ENCODE data around the gene CAMK2G.

Gene CAMK2G

DNA sequence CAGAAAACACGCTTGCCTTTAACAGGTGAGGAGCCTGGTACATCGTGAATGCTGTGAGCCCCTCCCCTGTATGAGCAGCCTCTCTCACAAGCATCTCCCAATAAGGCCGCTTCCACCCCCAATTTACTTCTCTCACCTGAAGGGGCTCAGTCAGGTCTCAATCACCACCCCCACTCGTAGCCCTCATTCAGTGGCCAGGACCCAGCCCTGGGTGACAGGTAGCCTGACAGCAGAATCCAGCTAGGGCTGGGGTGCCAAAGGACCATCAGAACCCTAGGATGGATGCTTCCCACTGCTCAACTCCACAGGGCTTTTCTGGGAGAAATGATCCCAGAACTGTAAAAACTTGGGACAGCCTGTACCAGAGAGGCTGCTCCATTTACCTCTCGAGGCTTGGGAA, 56.5 kb downstream of the CAMK2G start:
- in situ Hi-C loops (cut with MboI; ENCODE audit: low sequenced_read_pairs, unreplicated experiment) = no loop called here
- TF ChIP-seq CTCF (IDR thresholded peaks at IDR 0.05; ENCODE audit: borderline replicate concordance, control extremely low read depth, extremely low read depth, insufficient read depth, missing control alignments) = no peak
- no peak for DNase-seq (ENCODE audit: low spot score)

DNA sequence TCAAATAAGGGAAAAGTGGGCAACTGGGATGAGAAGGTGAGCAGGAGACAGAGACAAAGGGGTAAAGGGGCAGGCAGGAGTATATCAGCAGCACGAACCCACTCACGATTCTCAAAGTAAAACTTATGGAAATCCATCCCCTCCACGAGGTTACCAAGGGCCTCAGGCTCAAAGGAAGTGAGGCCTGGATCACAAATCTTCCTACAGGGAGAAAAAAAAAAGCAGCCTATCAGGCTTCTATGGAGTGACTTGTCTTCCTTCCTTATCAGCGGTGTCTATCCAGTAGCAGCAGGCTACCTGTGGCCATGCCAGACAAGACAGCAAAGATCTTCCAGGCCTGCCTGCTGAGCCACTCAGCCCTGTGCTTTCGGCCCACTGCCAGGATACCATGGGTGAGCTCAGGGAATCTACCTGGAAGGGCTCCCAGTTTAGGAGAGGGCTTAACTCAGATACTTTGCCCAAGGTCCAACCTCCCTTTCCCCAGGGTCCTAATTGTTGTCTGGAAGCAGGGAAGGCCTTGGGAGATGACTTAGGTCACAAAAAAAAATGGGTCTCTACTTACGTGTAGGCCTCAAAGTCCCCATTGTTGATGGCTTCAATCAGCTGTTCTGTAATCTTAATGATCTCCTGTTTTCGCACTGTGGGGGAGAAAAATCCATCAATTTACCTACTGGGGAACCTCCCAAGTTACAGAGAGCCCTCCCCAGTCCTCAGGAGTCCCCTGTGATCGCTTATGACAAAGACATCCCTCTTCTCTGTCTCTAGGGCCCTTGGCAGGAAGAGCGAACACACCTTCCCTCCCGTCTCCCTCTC, 57.2 kb downstream of the CAMK2G start:
- no peak for DNase-seq (ENCODE audit: low spot score)
- no peak for TF ChIP-seq CTCF (IDR thresholded peaks at IDR 0.05; ENCODE audit: borderline replicate concordance, control extremely low read depth, extremely low read depth, insufficient read depth, missing control alignments)
- in situ Hi-C loops (cut with MboI; ENCODE audit: low sequenced_read_pairs, unreplicated experiment) = no loop called here

DNA sequence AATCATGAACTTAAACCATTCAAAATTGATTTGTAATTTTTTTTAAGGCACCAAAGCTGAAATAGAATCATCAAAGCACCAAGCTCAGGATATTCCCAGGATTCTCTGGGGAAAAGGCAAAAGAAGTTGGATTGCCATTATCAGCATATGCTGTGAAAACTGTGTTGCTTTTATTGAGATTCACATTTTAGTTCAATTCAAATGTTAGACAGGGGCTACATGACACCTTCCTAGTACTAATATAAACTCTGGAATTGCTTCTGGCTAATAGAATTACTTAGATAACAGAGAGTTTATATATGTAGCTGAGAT, 58.7 kb downstream of the CAMK2G start:
- in situ Hi-C loops (cut with MboI; ENCODE audit: low sequenced_read_pairs, unreplicated experiment) = no loop called here
- no peak for DNase-seq (ENCODE audit: low spot score)
- TF ChIP-seq CTCF (IDR thresholded peaks at IDR 0.05; ENCODE audit: borderline replicate concordance, control extremely low read depth, extremely low read depth, insufficient read depth, missing control alignments) = no peak

DNA sequence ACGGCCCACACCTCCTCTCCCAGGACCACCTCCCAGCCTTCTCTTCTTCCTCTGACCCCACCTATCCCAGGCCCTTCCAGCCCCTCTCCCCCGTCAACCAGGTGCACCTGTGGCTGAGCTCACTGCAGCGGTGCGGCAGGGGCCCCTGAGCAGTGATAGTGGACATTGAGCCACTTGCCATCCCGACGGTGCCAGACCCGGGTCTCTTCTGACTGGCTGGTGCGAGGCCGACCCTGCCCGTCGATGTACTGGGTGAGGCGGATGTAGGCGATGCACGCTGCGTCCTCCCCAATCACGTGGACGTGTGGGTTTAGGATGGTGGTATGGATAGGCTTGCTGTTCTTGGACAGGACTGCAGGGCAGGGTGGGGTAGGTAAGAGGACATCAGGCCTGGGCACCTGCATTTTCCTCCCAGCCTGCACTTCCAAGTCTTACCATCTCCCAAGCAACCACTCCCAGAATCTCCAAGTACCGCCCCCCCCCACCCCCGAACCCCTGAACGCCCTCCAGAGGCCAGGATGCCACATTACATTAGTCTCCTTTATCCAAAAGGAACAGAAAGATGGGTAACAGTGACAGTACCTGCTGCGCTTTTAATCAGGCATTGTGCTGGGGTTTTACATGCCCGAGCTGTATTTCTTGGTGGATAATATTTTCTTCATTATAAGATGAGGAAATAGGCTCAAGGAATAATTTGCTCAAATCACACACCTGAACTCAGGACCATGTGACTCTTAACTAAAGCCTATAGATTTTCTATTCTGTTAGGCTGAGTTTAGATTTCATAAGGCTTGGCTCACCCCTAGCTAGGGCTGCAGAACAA, 59.2 kb downstream of the CAMK2G start:
- peak; percentile 57 for DNase-seq (ENCODE audit: low spot score)
- peak; percentile 32 for TF ChIP-seq CTCF (IDR thresholded peaks at IDR 0.05; ENCODE audit: borderline replicate concordance, control extremely low read depth, extremely low read depth, insufficient read depth, missing control alignments)
- in situ Hi-C loops (cut with MboI; ENCODE audit: low sequenced_read_pairs, unreplicated experiment) = no loop called here

DNA sequence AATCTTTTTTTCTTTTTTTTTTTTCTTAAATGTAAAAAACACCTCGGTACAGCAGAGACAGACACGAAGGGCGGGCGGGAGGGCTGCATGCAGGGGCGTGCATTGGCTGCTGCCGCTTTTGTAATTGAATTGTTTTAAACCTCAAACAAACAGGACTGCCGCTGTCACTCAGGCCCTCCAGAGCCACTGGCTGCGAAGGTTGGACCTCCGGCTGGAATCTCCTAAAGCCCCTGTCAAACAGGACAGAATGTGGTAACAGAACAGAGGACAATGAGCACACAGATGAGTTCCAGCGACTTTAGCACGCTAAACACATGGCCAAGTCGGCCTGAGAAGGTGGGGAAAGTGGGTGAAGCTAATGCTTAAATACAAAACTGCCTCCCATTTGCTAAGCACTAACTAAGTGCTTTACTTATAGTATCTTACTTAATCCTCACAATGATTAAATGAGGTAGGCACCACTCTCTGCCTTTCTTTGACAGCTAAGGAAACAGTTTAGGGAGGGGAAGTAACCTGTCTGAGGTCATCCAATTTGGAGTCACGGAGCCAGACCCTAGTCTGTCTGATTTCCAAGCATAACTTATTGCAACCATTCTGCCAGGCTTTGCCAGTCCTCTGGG, 60.0 kb downstream of the CAMK2G start:
- no peak for TF ChIP-seq CTCF (IDR thresholded peaks at IDR 0.05; ENCODE audit: borderline replicate concordance, control extremely low read depth, extremely low read depth, insufficient read depth, missing control alignments)
- no peak for DNase-seq (ENCODE audit: low spot score)
- in situ Hi-C loops (cut with MboI; ENCODE audit: low sequenced_read_pairs, unreplicated experiment) = no loop called here

DNA sequence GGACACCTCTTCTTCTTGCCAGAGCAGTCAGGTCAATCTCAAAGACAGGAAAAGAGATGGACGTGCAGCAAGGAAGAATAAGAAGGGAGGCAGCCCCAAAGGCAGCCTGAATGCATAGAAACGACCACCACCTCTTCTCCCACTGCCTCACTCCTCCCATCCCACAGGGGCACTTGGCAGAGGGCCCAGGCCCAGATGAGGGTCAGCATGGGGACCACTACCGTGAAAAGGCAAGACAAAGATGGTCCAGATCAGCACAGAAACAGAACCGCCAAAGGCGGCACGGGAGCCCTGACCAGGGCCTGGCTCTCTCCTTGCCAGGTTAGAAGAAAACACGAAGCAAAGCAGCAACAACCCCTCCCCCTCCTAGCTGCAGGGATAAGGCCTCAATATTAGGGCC, 61.0 kb downstream of the CAMK2G start:
- in situ Hi-C loops (cut with MboI; ENCODE audit: low sequenced_read_pairs, unreplicated experiment) = no loop called here
- no peak for TF ChIP-seq CTCF (IDR thresholded peaks at IDR 0.05; ENCODE audit: borderline replicate concordance, control extremely low read depth, extremely low read depth, insufficient read depth, missing control alignments)
- DNase-seq (ENCODE audit: low spot score) = no peak

Measured in GM13976 (cell line).